Esophagus (tissue), 2 donors: ENCODE results near the gene PRRG3. TPM values are rescaled to one million over a fixed set of nuclear protein-coding genes. Genes with fewer than 3 reads are reported as not detected.

Experiments used
- H3K27ac ChIP-seq, 2 donors: one replicate each; pipeline ENCODE4 v1.5.1; 2013; ENCODE audit warnings: low read depth in 2 of 2, mild to moderate bottlenecking in 2 of 2, inconsistent platforms in 1 of 2, low read length in 1 of 2, moderate library complexity in 1 of 2
- H3K27me3 ChIP-seq, 2 donors: one replicate each; pipeline ENCODE4 v1.6.1; 2013; ENCODE audit warnings: low read length in 2 of 2, control low read depth in 1 of 2, mild to moderate bottlenecking in 1 of 2; ENCODE audit not compliant: insufficient read depth in 2 of 2, control insufficient read depth in 1 of 2
- H3K36me3 ChIP-seq, 2 donors: one replicate each; pipeline ENCODE4 v1.6.1; 2013; ENCODE audit warnings: low read length in 1 of 2; ENCODE audit not compliant: control insufficient read depth in 2 of 2, insufficient read depth in 2 of 2
- H3K4me1 ChIP-seq, 2 donors: one replicate each; pipeline ENCODE4 v1.6.1; 2013; ENCODE audit warnings: low read length in 1 of 2; ENCODE audit not compliant: control insufficient read depth in 2 of 2, insufficient read depth in 2 of 2
- H3K4me3 ChIP-seq, 2 donors: one replicate each; pipeline ENCODE4 v1.5.1; 2013; ENCODE audit warnings: low read length in 2 of 2, mild to moderate bottlenecking in 2 of 2, low read depth in 1 of 2, moderate library complexity in 1 of 2
- H3K9me3 ChIP-seq, 2 donors: one replicate each; pipeline ENCODE4 v1.6.1; 2013; ENCODE audit warnings: mild to moderate bottlenecking in 2 of 2, low read depth in 1 of 2, low read length in 1 of 2, moderate library complexity in 1 of 2; ENCODE audit not compliant: control insufficient read depth in 2 of 2, insufficient read depth in 1 of 2
- WGBS, 2 donors: extraction: QIAGEN DNeasy Blood & Tissue Kit; methylation state at CpG; one replicate each; pipeline ENCODE4 v1.1.7; 2013; 5-methylcytosine and 5-hydroxymethylcytosine counted together
- polyA plus RNA-seq, 2 donors: library from polyadenylated mRNA; stranded (reverse); fragments of 200-250 nt; gene quantifications; one replicate each; pipeline ENCODE4 v1.2.3, GENCODE V29; 2013
- donor health status: healthy with polysubstance abuse.
- donor health status: Bipolar disorder and iron deficiency.

The PRRG3 gene
- polyA plus RNA-seq, 2 donors = 0.08 to 0.09 TPM

DNA sequence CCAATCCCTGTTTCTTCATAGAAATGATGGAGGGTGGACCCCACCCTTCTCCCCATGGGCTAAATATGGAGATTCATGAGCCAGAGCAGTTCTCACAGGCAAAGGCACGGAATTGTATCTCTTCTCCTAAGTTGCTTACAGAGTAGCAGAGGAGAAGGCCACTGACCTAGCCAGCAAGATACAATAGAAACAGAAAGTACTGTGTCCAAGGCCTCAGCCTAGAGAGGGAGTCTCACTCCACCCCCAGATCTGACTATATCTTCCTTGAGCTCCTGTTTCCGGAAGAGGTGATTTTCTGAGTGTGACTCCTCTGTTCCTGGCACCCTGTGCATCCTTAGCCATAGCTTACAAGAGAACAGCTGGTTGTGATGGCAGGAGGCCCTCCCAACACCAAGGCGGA is 20.5 kb downstream of the PRRG3 start, which contains the start of gene FATE1:
FATE1 (plus strand) TSS at position 284 of the 400 bp plus-strand sequence; CDS start at position 369, 85 bp downstream.
- H3K36me3 ChIP-seq = no peaks in the 10 kb centered on the region
- no peaks in the 10 kb centered on the region for H3K9me3 ChIP-seq
- H3K4me3 ChIP-seq = no peak within 1 kb of the TSS
- H3K27me3 ChIP-seq = peaks cover 0 to 4% of the 10 kb centered on the region in 2 donors
- WGBS, 2 donors = 42 to 60% methylated on average over 3 of the region's 3 CpGs
- no peak within 1 kb of the TSS for H3K27ac ChIP-seq
- H3K4me1 ChIP-seq = no peaks in the 10 kb centered on the region

DNA sequence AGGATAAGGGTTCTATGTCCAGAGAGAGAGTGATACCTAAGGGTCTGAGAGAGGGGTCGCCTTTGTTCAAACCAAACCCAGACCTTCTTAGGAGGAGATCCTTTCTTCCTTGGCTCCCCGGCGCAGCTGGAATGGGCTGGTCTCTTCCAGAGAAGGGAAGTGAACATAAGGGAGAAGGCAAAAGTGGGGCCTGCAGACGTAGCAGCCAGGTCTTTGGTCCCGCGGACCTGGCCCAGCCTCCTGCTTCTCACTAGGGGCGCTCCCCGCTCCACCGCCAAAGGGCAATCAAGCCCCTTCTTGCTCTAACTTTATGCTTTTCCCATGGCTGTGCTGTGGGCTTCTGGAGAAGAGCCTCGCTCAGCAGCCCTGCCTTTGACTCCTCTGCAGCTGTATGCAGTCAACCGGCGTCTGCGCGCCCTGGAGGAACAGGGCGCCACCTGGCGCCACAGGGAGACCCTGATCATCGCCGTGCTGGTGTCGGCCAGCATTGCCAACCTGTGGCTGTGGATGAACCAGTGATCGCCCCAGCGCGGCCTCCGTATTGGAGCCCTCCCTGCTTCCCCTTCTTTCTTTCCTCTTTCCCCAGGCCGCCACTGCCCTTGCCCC is 27.1 kb downstream of the PRRG3 start:
- WGBS, 2 donors = 58 to 78% methylated on average over 24 of the region's 24 CpGs
- peaks cover 0 to 3% of the 10 kb centered on the region in 2 donors for H3K4me1 ChIP-seq
- H3K27me3 ChIP-seq = no peaks in the 10 kb centered on the region
- H3K36me3 ChIP-seq = no peaks in the 10 kb centered on the region
- H3K27ac ChIP-seq = no peak overlapping the region
- peaks cover 0 to 3% of the 10 kb centered on the region in 2 donors for H3K9me3 ChIP-seq
- no peak overlapping the region for H3K4me3 ChIP-seq

DNA sequence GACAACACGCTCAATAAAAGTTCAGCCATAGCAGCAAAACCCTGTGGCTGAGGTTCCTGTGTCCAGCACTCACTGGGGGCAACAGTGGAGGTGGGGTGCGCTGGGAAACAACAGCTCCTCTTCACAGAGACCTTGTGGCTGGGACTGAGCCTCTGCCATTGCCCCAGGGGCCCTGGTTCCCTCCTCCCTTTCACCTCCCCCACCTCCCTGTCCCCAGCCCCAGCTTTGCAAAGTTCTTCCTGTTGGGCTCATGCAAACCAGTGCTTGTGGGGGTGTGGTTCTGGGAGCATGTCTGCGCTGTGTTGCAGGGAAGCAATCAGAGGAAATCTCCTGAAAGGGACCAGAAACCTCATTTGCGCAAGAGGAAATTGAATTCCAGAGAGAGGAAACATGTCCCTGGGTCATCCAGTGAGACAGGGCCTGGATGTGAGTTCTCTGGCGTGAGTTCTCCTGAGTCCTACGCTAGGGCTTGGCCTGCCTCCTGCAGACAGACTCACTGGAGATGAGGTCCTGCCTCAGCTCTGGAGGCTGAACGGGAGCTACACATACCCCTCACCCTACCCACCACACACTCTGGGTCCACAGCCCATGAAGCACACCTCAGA is 28.0 kb downstream of the PRRG3 start:
- Histone ChIP-seq H3K4me1 (peaks cover 0 to 3% of the 10 kb centered on the region in 2 donors), H3K9me3 (peaks cover 0 to 3% of the 10 kb centered on the region in 2 donors), H3K36me3 (no peaks in the 10 kb centered on the region), H3K27ac (no peak overlapping the region), H3K27me3 (no peaks in the 10 kb centered on the region), H3K4me3 (no peak overlapping the region)
- WGBS, 2 donors = 82 to 83% methylated on average over 7 of the region's 7 CpGs

DNA sequence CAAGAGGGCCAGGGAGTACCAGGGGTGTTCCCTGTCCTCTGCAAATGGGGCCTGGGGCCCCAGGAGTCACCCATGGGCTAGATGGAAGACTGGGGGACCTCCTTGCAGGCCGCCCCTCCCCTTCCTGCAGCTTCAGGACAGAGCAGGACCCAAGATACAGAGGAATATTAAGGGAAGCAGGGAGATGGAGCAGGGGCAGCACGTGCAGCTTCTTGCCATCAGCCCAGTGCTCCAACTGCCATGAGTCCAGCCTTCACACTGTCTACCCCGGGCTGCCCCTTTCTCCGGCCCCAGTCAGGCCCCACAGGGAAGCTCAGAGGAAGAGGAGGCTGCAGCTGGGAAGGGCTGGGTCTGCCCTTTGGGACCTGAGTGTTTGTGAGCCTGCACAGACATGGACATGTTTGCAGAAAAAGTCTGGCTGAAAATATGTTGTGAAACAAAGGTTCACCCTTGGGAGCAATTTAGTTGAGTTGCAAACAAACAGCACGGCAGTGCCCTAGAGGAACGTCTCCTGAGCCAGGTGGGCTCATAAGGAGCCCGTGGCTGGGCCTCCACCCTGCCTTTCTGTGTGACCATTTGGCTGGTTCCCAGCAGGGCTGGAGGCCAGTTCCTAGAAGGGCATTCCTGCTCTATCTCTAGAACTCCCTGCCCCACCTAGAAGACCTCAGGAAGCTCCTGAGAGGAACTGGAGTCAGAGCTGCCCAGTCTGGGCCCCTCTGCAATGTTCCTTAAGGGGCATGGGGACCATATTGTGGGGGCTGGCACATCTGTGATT is 29.5 kb downstream of the PRRG3 start:
- H3K4me1 ChIP-seq = peaks cover 0 to 3% of the 10 kb centered on the region in 2 donors
- peaks cover 0 to 3% of the 10 kb centered on the region in 2 donors for H3K9me3 ChIP-seq
- 33 to 55% methylated on average over 7 of the region's 7 CpGs for WGBS, 2 donors
- no peaks in the 10 kb centered on the region for H3K36me3 ChIP-seq
- H3K4me3 ChIP-seq = no peak overlapping the region
- no peak overlapping the region for H3K27ac ChIP-seq
- no peaks in the 10 kb centered on the region for H3K27me3 ChIP-seq

DNA sequence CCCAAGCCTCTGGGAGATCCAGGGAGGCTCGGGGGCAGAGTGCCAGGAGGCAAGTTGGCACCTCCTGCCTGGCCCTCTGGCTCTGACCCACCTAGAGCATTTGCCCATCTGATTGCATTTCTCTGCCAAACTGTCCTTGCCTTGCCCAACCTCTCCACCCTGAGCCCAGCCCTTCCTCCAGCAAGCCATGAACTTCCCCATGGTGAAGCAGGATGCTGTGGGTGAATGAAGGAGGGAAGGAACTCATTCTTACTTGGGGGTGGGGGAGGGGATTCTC is 30.0 kb downstream of the PRRG3 start:
- H3K4me3 ChIP-seq = no peak overlapping the region
- H3K9me3 ChIP-seq = peaks cover 0 to 3% of the 10 kb centered on the region in 2 donors
- no peaks in the 10 kb centered on the region for H3K36me3 ChIP-seq
- peaks cover 0 to 3% of the 10 kb centered on the region in 2 donors for H3K4me1 ChIP-seq
- H3K27ac ChIP-seq = no peak overlapping the region
- WGBS, 2 donors = 19 to 27% methylated on average over 1 of the region's 1 CpG
- no peaks in the 10 kb centered on the region for H3K27me3 ChIP-seq

DNA sequence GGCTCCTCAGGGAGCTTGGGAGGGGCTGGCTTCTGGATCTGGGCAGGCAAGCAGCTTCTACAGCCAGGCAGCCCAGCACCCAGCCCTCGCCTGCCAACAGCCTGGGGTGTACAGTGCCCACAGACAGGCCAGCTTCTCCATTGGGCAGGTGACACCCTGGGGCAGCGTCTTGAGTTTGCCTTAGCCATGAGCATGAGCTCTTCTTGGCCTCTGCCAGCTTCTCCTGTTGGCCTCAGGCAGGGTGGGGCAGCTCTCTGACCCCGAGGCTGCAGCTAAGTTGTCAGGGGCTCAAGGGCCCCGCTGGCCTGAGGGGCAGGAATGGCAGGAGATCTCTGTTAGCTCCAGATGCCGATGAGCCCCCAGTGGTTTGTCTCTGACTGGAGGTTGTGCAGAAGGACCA is 31.5 kb downstream of the PRRG3 start:
- H3K27ac ChIP-seq = no peak overlapping the region
- no peaks in the 10 kb centered on the region for H3K27me3 ChIP-seq
- H3K4me3 ChIP-seq = no peak overlapping the region
- H3K36me3 ChIP-seq = no peaks in the 10 kb centered on the region
- peaks cover 0 to 3% of the 10 kb centered on the region in 2 donors for H3K9me3 ChIP-seq
- peaks cover 0 to 3% of the 10 kb centered on the region in 2 donors for H3K4me1 ChIP-seq
- 53 to 70% methylated on average over 5 of the region's 5 CpGs for WGBS, 2 donors

DNA sequence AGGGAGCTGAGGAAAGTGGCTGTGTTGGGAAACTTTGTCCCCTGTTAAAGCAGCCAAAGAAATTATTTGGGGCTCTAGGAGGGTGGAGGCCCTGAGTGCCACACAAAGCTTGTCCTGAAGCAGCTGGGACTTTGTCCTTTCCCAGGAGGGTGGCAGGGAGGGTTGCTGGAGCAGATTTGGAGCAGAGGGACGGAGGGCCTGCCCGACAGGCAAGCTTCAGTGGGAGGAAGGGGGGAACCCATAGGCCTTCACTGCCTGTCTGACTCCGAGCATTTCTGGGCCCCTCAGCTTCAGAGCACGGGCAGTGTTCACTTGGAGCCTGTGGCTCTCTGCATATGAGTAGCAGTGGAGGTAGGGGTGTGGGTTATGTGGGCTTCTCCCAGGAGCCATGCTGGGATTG is 32.1 kb downstream of the PRRG3 start:
- WGBS, 2 donors = 77 to 91% methylated on average over 4 of the region's 4 CpGs
- no peaks in the 10 kb centered on the region for H3K27me3 ChIP-seq
- no peaks in the 10 kb centered on the region for H3K36me3 ChIP-seq
- peaks cover 0 to 3% of the 10 kb centered on the region in 2 donors for H3K9me3 ChIP-seq
- H3K4me3 ChIP-seq = no peak overlapping the region
- peaks cover 0 to 3% of the 10 kb centered on the region in 2 donors for H3K4me1 ChIP-seq
- no peak overlapping the region for H3K27ac ChIP-seq

DNA sequence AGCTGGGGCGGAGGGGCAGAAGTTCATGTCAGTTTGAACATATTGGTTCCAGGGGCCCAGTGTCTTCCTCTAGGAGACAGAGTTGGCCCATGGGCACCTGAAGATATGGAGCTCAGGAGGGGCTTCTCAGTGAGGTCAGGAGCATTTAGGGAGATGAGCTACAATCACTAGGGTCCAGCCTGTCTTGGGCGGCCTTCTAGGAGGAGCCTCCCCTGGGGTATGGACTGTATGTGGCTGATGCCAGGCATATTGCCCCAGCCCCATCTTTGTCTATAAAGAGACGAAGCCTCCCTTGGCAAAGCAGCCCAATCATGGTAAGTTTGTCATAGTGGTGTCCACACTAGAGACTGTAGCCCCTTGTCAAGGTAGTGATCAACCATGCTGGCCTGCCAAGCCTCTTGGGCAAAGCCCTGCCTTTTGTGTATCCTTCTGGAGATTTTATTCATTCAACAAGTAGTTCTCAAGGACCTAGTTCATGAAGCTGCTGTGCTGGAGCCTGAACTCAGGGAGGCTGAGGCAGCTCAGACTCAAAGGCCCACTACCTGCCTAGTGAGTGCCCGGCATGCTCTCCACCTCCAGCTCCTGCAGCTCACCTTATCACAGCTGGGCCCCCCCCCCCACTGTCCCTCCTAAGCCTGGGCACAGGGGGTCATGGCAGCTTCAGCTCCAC is 33.9 kb downstream of the PRRG3 start:
- no peaks in the 10 kb centered on the region for H3K9me3 ChIP-seq
- peaks cover 0 to 4% of the 10 kb centered on the region in 2 donors for H3K27me3 ChIP-seq
- 74 to 93% methylated on average over 4 of the region's 4 CpGs for WGBS, 2 donors
- H3K27ac ChIP-seq = no peak overlapping the region
- no peaks in the 10 kb centered on the region for H3K36me3 ChIP-seq
- peaks cover 0 to 3% of the 10 kb centered on the region in 2 donors for H3K4me1 ChIP-seq
- H3K4me3 ChIP-seq = no peak overlapping the region

DNA sequence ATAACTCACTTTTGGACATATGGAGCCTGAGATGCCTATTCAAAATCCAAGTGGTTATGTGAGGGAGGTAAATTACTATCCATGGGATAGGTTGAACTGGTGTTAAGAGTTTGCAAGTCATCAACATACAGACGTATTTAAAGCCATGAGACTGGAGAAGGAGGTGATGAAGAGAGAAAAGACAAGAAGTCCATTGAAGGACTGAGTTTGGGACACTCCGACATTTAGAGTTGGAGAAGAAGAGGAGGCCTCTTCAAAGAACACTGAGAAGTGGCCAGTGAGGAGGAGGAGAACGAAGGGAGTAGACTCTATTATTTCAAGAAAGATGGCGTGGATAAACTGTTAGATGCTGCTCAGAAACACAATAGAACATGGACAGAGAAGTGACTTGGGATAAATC is 39.2 kb downstream of the PRRG3 start, which contains the start of gene CNGA2:
CNGA2 (plus strand) TSS at position 301 of the 400 bp plus-strand sequence. CDS start 3,738 bp downstream, outside the sequence.
- Histone ChIP-seq H3K36me3 (no peaks in the 10 kb centered on the region), H3K4me3 (no peak within 1 kb of the TSS), H3K9me3 (no peaks in the 10 kb centered on the region), H3K4me1 (no peaks in the 10 kb centered on the region), H3K27ac (no peak within 1 kb of the TSS), H3K27me3 (peaks cover 0 to 7% of the 10 kb centered on the region in 2 donors)
- 68 to 86% methylated on average over 4 of the region's 4 CpGs for WGBS, 2 donors
